Uterus (tissue), 2 donors: ENCODE measurements around the gene KMT2E.

Experiments used
- POLR2A ChIP-seq, 2 donors: fragments of 450-650 bp; IDR thresholded peaks; one replicate each; pipeline ENCODE4 v1.6.1; 2016; ENCODE audit warnings: antibody characterized with exemption in 2 of 2, mild to moderate bottlenecking in 1 of 2, moderate library complexity in 1 of 2
- TF ChIP-seq, protein P1 (sequence below), 4 experiments: fragments of 200-600 bp in 2 of 4; fragments of 450-650 bp in 2 of 4; sonication (generic) in 2 of 4; IDR thresholded peaks; one replicate each; pipeline ENCODE4 v1.5.1; 2016 to 2019; ENCODE audit warnings: antibody characterized with exemption in 4 of 4, mild to moderate bottlenecking in 2 of 4, moderate library complexity in 1 of 4

DNA sequence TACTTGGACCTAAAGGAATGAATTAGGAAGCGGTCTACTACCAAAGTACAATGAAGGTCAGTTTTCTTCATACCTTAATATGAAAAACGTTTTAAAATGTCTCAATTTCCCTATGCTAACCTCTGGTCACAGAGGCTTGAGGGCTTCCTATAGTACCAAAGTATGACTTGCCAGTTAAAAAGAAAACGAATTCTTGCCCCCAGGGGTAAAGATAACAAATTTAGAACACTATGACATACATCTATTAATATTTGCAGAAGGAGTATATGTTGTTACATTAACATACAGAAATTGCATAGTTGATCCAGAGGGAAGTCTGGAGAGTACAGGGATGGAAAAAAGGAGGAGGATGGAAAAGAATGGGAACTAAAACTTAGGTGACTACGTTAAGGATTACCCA lies 13.8 kb upstream of the KMT2E start:
- TF ChIP-seq, protein P1, sequence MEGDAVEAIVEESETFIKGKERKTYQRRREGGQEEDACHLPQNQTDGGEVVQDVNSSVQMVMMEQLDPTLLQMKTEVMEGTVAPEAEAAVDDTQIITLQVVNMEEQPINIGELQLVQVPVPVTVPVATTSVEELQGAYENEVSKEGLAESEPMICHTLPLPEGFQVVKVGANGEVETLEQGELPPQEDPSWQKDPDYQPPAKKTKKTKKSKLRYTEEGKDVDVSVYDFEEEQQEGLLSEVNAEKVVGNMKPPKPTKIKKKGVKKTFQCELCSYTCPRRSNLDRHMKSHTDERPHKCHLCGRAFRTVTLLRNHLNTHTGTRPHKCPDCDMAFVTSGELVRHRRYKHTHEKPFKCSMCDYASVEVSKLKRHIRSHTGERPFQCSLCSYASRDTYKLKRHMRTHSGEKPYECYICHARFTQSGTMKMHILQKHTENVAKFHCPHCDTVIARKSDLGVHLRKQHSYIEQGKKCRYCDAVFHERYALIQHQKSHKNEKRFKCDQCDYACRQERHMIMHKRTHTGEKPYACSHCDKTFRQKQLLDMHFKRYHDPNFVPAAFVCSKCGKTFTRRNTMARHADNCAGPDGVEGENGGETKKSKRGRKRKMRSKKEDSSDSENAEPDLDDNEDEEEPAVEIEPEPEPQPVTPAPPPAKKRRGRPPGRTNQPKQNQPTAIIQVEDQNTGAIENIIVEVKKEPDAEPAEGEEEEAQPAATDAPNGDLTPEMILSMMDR (IDR thresholded peaks at IDR 0.05), result no peak
- TF ChIP-seq POLR2A (IDR thresholded peaks at IDR 0.05), result no peak
